ENCODE results near the gene SMIM38.

DNA sequence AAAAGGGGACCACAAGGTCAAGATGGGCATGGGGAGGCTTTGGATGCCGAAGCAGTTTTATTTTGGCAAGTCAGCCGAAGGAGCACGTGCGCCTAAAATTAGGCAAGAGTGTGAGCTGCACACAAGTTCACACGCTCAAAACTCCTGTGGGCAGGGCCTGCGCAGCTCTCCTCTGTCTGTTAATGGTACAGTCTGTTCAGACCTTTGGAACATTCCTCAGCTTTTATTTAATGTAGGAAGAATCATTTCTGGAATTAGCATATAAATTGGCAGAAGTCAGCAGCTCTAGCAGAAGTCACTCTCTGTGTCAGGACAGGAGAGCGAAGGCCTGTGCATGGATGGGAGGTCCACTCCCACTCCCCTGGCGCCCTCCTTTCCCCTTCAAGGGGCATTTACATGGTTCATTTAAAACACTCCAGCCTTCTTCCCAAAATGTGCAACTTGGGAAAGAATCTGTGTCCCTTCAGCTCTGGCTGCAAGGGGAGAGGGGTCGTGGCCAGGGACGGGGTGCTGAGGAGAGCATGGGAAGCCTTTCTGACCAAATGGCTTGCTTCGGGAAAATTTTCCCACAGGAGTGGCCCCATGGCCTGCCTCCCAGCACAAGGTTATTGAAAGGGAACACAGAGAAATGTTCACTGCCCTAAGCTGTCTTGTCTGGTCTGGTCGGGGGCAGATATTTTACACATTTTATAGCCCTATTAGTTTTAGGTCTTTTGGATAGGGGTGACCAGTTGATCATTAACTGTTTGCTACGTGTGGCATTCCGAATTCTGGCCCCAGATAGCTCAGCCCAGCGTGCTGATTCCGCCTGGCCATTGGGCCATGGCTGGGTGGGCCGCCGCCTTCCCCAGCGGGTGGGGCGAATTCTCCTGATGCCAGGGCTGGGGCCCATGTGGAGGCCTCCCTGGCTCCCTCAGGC, 43.9 kb upstream of the SMIM38 start:
- TF ChIP-seq, protein P1, sequence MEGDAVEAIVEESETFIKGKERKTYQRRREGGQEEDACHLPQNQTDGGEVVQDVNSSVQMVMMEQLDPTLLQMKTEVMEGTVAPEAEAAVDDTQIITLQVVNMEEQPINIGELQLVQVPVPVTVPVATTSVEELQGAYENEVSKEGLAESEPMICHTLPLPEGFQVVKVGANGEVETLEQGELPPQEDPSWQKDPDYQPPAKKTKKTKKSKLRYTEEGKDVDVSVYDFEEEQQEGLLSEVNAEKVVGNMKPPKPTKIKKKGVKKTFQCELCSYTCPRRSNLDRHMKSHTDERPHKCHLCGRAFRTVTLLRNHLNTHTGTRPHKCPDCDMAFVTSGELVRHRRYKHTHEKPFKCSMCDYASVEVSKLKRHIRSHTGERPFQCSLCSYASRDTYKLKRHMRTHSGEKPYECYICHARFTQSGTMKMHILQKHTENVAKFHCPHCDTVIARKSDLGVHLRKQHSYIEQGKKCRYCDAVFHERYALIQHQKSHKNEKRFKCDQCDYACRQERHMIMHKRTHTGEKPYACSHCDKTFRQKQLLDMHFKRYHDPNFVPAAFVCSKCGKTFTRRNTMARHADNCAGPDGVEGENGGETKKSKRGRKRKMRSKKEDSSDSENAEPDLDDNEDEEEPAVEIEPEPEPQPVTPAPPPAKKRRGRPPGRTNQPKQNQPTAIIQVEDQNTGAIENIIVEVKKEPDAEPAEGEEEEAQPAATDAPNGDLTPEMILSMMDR (IDR thresholded peaks at IDR 0.05): no peak
- no peak for TF ChIP-seq NRF1 (IDR thresholded peaks at IDR 0.05; ENCODE audit: low read depth, low read length)

Data from SK-N-SH (cell line).